HepG2 (cell line): ENCODE measurements around the gene GOT1. TPM values are rescaled to one million over a fixed set of nuclear protein-coding genes. Genes with fewer than 3 reads are reported as not detected.
A peak's percentile ranks its signal among the peaks of the same experiment; 100 is the strongest.

ENCODE experiments used
- ATAC-seq: fragments of 200-7000 bp; cut with Tn5 transposase; 3 replicates; pipeline ENCODE4 v1.9.1; 2020; ENCODE audit warnings: mild to moderate bottlenecking, moderate library complexity
- BruUV-seq: library from RNA; stranded (reverse); fragments of 400-500 nt; replicated peaks from 2 replicates; lab custom pipeline; 2021; lab: Mats Ljungman, UMichigan
- CTCF ChIA-PET: fragments of 300-600 bp; formaldehyde crosslinking; extraction: SDS; loops from one replicate; lab custom pipeline; 2021; ENCODE audit warnings: low total read pairs, inconsistent platforms, low intra/inter-chr PET ratio; lab: Yijun Ruan, JAX
- POLR2A ChIA-PET: fragments of 350-600 bp; sonication (Branson Sonifier 250); formaldehyde crosslinking; loops from one replicate; lab custom pipeline; 2020; ENCODE audit warnings: antibody characterized with exemption, inconsistent platforms; lab: Yijun Ruan, JAX
- DNase-seq: peaks from one replicate; pipeline ENCODE4 v3.0.0-alpha.2; 2015; ENCODE audit warnings: low spot score
- FAIRE-seq: peaks from 3 replicates; lab custom pipeline; 2011; peaks lifted over from hg19 to GRCh38; lab: Jason Lieb, UNC
- H2AFZ ChIP-seq: one replicate; pipeline ENCODE4 v1.6.1; 2011; ENCODE audit warnings: low read length, inconsistent platforms
- H3K27ac ChIP-seq: fragments of 300-600 bp; 3 replicates; pipeline ENCODE4 v1.8.0; 2011; ENCODE audit warnings: mixed run types, mild to moderate bottlenecking, mixed read lengths, low read length, inconsistent platforms; ENCODE audit not compliant: insufficient read depth; ENCODE audit errors: extremely low read length
- H3K27me3 ChIP-seq, 2 experiments: fragments of 200-600 bp in 1 of 2; 2 replicates in 1 of 2; 3 replicates in 1 of 2; pipeline versions ENCODE4 v1.6.0 to v1.8.0; 2011; ENCODE audit warnings: low read length in 2 of 2, mild to moderate bottlenecking in 2 of 2, moderate library complexity in 2 of 2, inconsistent platforms in 1 of 2; ENCODE audit not compliant: insufficient read depth in 2 of 2, control insufficient read depth in 1 of 2
- H3K36me3 ChIP-seq, 2 experiments: fragments of 200-600 bp in 1 of 2; replicated peaks in 1 of 2; 2 replicates in 1 of 2; 3 replicates in 1 of 2; pipeline versions ENCODE4 v1.5.1 to v1.8.0; 2011; ENCODE audit warnings: low read length in 2 of 2, inconsistent platforms in 1 of 2; ENCODE audit not compliant: insufficient read depth in 2 of 2, control insufficient read depth in 1 of 2
- H3K4me1 ChIP-seq: 2 replicates; pipeline ENCODE4 v1.5.1; 2012; ENCODE audit warnings: low read length, inconsistent platforms; ENCODE audit not compliant: insufficient read depth
- H3K4me2 ChIP-seq: 2 replicates; pipeline ENCODE4 v1.6.0; 2011; ENCODE audit warnings: low read depth, low read length, inconsistent platforms
- H3K4me3 ChIP-seq, 3 experiments: fragments of 200-600 bp in 1 of 3; sonication (generic), shearing (Covaris generic) in 1 of 3; replicated peaks in 1 of 3; 2 replicates each; pipeline ENCODE4 v1.5.1; 2011 to 2016; ENCODE audit warnings: low read length in 3 of 3, inconsistent platforms in 2 of 3, low read depth in 2 of 3, mild to moderate bottlenecking in 2 of 3, control low read depth in 1 of 3, mixed read lengths in 1 of 3; ENCODE audit not compliant: insufficient read depth in 1 of 3
- H3K79me2 ChIP-seq: one replicate; pipeline ENCODE4 v1.6.1; 2011; ENCODE audit warnings: low read length, inconsistent platforms; ENCODE audit not compliant: insufficient read depth
- H3K9ac ChIP-seq: 2 replicates; pipeline ENCODE4 v1.6.0; 2011; ENCODE audit warnings: mild to moderate bottlenecking, low read depth, low read length, inconsistent platforms; ENCODE audit not compliant: insufficient read depth
- H3K9me3 ChIP-seq: 2 replicates; pipeline ENCODE4 v1.5.1; 2012; ENCODE audit warnings: mild to moderate bottlenecking, low read length
- H4K20me1 ChIP-seq: 2 replicates; pipeline ENCODE4 v1.6.0; 2011; ENCODE audit warnings: inconsistent platforms, mild to moderate bottlenecking, low read length, moderate library complexity; ENCODE audit not compliant: insufficient read depth
- FOXC1 ChIP-seq: sonication (generic); formaldehyde crosslinking; IDR thresholded peaks from 2 replicates; pipeline ENCODE4 v1.8.0; 2022; ENCODE audit warnings: mild to moderate bottlenecking, missing genetic modification reagents, borderline replicate concordance
- PLRG1 ChIP-seq: fragments of 450-650 bp; conservative IDR thresholded peaks from 2 replicates; pipeline ENCODE4 v1.6.1; 2016
- POGZ ChIP-seq: sonication (generic); formaldehyde crosslinking; IDR thresholded peaks from 2 replicates; pipeline ENCODE4 v1.4.0; 2020; ENCODE audit warnings: mild to moderate bottlenecking, missing genetic modification reagents
- RARA ChIP-seq: IDR thresholded peaks from 2 replicates; pipeline ENCODE4 v1.6.1; 2016; ENCODE audit warnings: missing genetic modification reagents, missing compliant biosample characterization
- TGIF2 ChIP-seq: IDR thresholded peaks from 2 replicates; pipeline ENCODE4 v1.6.1; 2016; ENCODE audit warnings: control low read depth, missing compliant biosample characterization
- ZNF329 ChIP-seq: sonication (generic); formaldehyde crosslinking; IDR thresholded peaks from 2 replicates; pipeline ENCODE4 v1.9.0; 2021; ENCODE audit warnings: low read depth, mild to moderate bottlenecking, missing genetic modification reagents
- ZNF670 ChIP-seq: sonication (generic); formaldehyde crosslinking; IDR thresholded peaks from 2 replicates; pipeline ENCODE4 v1.8.0; 2022; ENCODE audit warnings: mild to moderate bottlenecking, missing genetic modification reagents, borderline replicate concordance
- WGBS: methylation state at CpG from one replicate; pipeline ENCODE4 v1.1.6; 2017; ENCODE audit warnings: low lambda C conversion rate; 5-methylcytosine and 5-hydroxymethylcytosine counted together
- in situ Hi-C: cut with HindIII; loops from 2 replicates; pipeline ENCODE4 v1.10.0; 2017; ENCODE audit warnings: low pct_unique_long_range_greater_than_20kb; ENCODE audit not compliant: extremely low pct_ligation_motif_present
- intact Hi-C: fragments of 100-400 bp; cut with micrococcal nuclease; formaldehyde crosslinking; loops from one replicate; pipeline ENCODE4 v1.10.0; 2022; ENCODE audit not compliant: unreplicated experiment
- polyA plus RNA-seq, 8 experiments: library from polyadenylated mRNA; depleted of rRNA in 3 of 8; stranded (reverse) in 7 of 8; unstranded in 1 of 8; fragments of >200 nt; fragmentation: Illumina TruSeq in 4 of 8; extraction: Trizol in 4 of 8; gene quantifications; 2 replicates each; pipeline versions ENCODE4 v1.2.1 to v1.2.3, GENCODE V29; 2011 to 2016; ENCODE audit warnings: low read depth in 4 of 8, missing spikeins in 1 of 8, mixed read lengths in 1 of 8; ENCODE audit not compliant: insufficient read depth in 1 of 8
- total RNA-seq, 5 experiments: library from RNA; depleted of rRNA; stranded (reverse); fragments of >200 nt; fragmentation: Illumina TruSeq; extraction: Trizol; gene quantifications; 2 replicates each; pipeline ENCODE4 v1.2.3, GENCODE V29; 2016; ENCODE audit warnings: low read depth in 1 of 5
- TF ChIP-seq, protein P1 (sequence below): sonication (generic); formaldehyde crosslinking; IDR thresholded peaks from 2 replicates; pipeline ENCODE4 v1.4.0; 2020; ENCODE audit warnings: mild to moderate bottlenecking, missing genetic modification reagents, borderline replicate concordance
- TF ChIP-seq, protein P2 (sequence below): sonication (generic); formaldehyde crosslinking; IDR thresholded peaks from 2 replicates; pipeline ENCODE4 v1.5.0; 2020; ENCODE audit warnings: mild to moderate bottlenecking, missing genetic modification reagents, borderline replicate concordance

The GOT1 gene
- total and polyA plus RNA-seq, 2 of the 13 experiments (the other 11 are each of a cell fraction or from before 2014, with no cell fraction given): 81.2 to 102 TPM

DNA sequence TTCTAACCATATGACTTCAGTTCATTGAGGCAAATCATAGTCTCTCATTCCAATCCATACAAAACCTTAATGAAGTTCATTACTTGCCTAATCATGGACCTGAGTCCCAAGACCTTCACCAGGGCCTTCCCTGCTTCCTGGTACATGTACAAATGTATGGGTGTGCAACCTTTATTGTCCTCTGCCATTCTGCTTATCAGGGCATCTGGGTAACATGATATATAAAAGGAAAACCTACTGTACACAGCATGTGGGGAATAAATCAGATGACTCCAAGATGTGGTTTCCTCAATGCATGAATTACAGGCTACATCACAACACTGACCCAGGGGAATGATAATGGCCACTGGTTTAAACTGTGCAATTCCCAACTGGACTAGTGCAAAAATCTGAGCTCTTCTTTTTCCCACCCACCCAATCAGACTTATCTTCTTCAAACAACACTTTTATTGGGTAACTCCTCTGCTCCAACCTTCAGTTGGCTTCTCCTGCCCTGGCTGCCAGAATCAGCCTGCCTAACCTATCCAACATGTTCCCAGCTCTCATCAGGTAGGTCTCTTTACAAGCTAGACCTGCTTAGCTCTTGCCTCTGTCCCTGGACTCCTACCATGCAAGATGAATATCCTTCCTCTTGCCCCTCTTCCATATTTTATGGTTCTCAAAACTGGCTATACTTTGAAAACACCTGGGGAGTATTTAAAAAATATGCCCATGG lies 11.4 kb downstream of the GOT1 start:
- H3K4me2 ChIP-seq: no peak overlapping the region

DNA sequence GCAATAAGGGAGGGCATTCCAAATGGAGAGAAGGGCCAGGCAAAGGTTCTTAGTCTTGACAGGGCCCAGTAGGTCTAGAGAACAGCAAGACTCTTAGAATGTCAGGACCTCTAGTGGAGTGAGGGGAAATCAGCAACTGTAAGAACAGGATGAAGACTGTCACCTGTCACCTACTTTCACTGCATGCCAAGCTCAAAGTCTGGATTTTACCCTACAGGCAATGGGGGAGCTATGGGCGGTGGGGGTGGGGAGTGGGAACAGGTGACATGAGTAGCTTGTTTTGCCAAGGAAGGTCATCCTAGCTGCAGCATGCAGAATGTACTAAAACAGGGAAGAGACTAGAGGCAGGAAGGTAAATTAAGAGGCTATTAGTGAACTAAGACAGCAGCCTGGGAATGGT lies 18.3 kb downstream of the GOT1 start:
- Histone ChIP-seq H3K4me2 (no peak overlapping the region; the same call in 1 of the 2 replicates), H3K4me3 (no peak overlapping the region), H3K4me1 (peaks cover 20% of the 10 kb centered on the region), H3K36me3 (peaks cover 11 to 25% of the 10 kb centered on the region in 2 experiments), H4K20me1 (0 out of 2 replicates have a peak, but pooled peaks cover 6% of the 10 kb centered on the region), H3K9me3 (no peaks in the 10 kb centered on the region), H3K79me2 (peaks cover 24% of the 10 kb centered on the region), H3K27me3 (no peaks in the 10 kb centered on the region), H3K27ac (peak overlapping the region; percentile 49), H3K9ac (0 out of 2 replicates have a peak overlapping the region, but pooled peaks have one; percentile 34), H2AFZ (no peak overlapping the region)
- peak; percentile 98 for ATAC-seq
- in situ Hi-C loops: no loop called here
- ChIA-PET POLR2A (interaction anchor here (0.6 to 2.1 kb wide), 5 partner anchors 8 to 1002 kb away, joined by 3 to 25 read pairs (median 3); partner anchors contain the start of gene GOT1), CTCF (no interaction called here)
- WGBS: 18% methylated on average over 1 of the region's 1 CpG
- intact Hi-C loops: loop anchor here (2.0 kb wide), 2 partner anchors 15 to 19 kb away; partner anchors contain the start of gene GOT1
- peak; percentile 75 for DNase-seq
- no TSS peak for BruUV-seq
- peak; percentile 77 for FAIRE-seq
- TF ChIP-seq TGIF2 (CRISPR knock-in tag) (peak; percentile 23; the same call in 1 of the 2 replicates), RARA (CRISPR knock-in tag) (peak; percentile 27; the same call in 1 of the 2 replicates), PLRG1 (no peak), POGZ (CRISPR knock-in tag) (0 out of 2 replicates have a peak, but pooled peaks have one; percentile 38)
- TF ChIP-seq, protein P1, sequence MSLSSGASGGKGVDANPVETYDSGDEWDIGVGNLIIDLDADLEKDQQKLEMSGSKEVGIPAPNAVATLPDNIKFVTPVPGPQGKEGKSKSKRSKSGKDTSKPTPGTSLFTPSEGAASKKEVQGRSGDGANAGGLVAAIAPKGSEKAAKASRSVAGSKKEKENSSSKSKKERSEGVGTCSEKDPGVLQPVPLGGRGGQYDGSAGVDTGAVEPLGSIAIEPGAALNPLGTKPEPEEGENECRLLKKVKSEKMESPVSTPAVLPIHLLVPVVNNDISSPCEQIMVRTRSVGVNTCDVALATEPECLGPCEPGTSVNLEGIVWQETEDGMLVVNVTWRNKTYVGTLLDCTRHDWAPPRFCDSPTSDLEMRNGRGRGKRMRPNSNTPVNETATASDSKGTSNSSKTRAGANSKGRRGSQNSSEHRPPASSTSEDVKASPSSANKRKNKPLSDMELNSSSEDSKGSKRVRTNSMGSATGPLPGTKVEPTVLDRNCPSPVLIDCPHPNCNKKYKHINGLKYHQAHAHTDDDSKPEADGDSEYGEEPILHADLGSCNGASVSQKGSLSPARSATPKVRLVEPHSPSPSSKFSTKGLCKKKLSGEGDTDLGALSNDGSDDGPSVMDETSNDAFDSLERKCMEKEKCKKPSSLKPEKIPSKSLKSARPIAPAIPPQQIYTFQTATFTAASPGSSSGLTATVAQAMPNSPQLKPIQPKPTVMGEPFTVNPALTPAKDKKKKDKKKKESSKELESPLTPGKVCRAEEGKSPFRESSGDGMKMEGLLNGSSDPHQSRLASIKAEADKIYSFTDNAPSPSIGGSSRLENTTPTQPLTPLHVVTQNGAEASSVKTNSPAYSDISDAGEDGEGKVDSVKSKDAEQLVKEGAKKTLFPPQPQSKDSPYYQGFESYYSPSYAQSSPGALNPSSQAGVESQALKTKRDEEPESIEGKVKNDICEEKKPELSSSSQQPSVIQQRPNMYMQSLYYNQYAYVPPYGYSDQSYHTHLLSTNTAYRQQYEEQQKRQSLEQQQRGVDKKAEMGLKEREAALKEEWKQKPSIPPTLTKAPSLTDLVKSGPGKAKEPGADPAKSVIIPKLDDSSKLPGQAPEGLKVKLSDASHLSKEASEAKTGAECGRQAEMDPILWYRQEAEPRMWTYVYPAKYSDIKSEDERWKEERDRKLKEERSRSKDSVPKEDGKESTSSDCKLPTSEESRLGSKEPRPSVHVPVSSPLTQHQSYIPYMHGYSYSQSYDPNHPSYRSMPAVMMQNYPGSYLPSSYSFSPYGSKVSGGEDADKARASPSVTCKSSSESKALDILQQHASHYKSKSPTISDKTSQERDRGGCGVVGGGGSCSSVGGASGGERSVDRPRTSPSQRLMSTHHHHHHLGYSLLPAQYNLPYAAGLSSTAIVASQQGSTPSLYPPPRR (CRISPR knock-in tag): 0 out of 2 replicates have a peak, but pooled peaks have one; percentile 52

More for the DNA sequence above, 11.4 kb downstream of the GOT1 start:
- no TSS peak for BruUV-seq
- FAIRE-seq: no peak
- H4K20me1 ChIP-seq: no peaks in the 10 kb centered on the region
- no peaks in the 10 kb centered on the region for H3K27me3 ChIP-seq
- no peak overlapping the region for H3K4me3 ChIP-seq
- H2AFZ ChIP-seq: no peak overlapping the region
- TF ChIP-seq ZNF670: no peak
- TF ChIP-seq FOXC1 (CRISPR knock-in tag): no peak
- no peak for TF ChIP-seq ZNF329 (CRISPR knock-in tag)
- TF ChIP-seq, protein P2, sequence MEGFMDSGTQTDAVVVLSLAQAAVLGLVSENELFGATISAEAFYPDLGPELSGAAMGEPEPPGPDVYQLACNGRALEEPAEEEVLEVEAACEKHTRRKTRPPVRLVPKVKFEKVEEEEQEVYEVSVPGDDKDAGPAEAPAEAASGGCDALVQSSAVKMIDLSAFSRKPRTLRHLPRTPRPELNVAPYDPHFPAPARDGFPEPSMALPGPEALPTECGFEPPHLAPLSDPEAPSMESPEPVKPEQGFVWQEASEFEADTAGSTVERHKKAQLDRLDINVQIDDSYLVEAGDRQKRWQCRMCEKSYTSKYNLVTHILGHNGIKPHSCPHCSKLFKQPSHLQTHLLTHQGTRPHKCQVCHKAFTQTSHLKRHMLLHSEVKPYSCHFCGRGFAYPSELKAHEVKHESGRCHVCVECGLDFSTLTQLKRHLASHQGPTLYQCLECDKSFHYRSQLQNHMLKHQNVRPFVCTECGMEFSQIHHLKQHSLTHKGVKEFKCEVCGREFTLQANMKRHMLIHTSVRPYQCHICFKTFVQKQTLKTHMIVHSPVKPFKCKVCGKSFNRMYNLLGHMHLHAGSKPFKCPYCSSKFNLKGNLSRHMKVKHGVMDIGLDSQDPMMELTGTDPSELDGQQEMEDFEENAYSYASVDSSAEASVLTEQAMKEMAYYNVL (CRISPR knock-in tag): no peak
- TF ChIP-seq, all 625 proteins: peak for 0
- H3K27ac ChIP-seq: no peak overlapping the region
- no peaks in the 10 kb centered on the region for H3K9me3 ChIP-seq
- peaks cover 10 to 39% of the 10 kb centered on the region in 2 experiments; a peak in 4 of 5 replicates for H3K36me3 ChIP-seq
- intact Hi-C loops: no loop called here
- DNase-seq: no peak
- no peak for ATAC-seq
- in situ Hi-C loops: no loop called here
- CTCF ChIA-PET: no interaction called here
- peaks cover 50% of the 10 kb centered on the region for H3K4me1 ChIP-seq
- H3K9ac ChIP-seq: no peak overlapping the region
- H3K79me2 ChIP-seq: peaks cover 28% of the 10 kb centered on the region
- POLR2A ChIA-PET: interaction anchor here (1.2 to 4.2 kb wide), 2 partner anchors 11 to 32 kb away, joined by 3 to 43 read pairs; partner anchors contain the start of gene GOT1
